Epidermal melanocyte (primary cell): ENCODE measurements around the gene MPV17L2.
A peak's percentile ranks its signal among the peaks of the same experiment; 100 is the strongest.
"Not testable (repeated sequence)": the region's sequence is repeated elsewhere in the genome, so short reads cannot be mapped to it uniquely, and the experiment has no call there.

Experiments
- DNase-seq: peaks from one replicate; pipeline ENCODE4 v3.0.0; 2011; ENCODE audit warnings: low spot score; ENCODE audit not compliant: insufficient read length

Gene MPV17L2

DNA sequence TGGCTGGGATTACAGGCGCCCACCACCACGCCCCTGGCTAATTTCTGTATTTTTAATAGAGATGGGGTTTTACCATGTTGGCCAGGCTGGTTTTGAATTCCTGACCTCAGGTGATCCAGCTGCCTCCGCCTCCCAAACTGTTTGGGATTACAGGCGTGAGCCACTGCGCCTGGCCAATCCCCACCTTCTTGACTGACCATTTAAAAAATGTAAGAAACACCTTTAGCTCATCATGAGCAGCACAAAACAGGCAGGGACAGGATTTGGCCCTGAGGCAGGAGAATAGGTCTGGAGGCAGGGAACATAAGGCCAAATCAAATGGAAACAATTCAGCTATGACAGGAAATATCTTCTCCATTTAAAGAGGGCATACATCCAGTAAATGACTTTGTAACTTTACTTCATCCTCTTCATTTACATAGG, 1.4 kb upstream of the MPV17L2 start:
- DNase-seq, result no peak

DNA sequence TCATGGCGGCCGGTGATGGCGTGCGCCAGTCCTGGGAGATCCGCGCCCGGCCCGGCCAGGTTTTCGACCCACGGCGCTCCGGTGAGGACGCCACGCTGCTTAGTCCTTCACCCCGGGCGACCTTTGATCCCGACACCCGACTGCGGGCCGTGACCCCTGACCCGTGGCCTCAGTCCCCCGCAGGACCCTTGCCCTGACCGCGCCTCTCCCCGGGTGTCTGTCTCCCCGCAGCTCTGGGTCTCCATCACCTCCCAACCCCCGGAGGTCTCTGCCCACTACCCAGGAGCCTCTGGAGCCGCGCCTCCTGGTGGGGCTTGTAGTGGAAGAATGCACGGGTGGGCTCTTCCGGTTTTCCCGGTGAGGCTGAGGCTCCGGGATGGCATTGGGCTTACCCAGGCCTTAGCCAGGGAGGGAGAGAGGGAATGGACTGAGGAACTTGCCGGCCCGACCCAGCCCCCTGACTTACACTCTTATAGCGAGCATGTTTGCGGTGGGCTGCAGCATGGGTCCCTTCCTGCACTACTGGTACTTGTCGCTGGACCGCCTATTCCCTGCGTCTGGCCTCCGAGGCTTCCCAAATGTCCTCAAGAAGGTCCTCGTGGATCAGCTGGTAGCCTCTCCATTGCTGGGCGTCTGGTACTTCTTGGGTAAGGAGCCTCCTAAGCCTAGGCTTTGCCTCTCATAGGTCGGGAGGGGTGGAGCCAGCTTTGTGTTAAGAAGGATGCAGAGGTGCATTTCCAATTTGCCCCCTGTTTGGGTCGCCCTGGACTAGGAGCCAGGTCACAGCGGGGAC, 566 bp downstream of the MPV17L2 start:
- no peak for DNase-seq

DNA sequence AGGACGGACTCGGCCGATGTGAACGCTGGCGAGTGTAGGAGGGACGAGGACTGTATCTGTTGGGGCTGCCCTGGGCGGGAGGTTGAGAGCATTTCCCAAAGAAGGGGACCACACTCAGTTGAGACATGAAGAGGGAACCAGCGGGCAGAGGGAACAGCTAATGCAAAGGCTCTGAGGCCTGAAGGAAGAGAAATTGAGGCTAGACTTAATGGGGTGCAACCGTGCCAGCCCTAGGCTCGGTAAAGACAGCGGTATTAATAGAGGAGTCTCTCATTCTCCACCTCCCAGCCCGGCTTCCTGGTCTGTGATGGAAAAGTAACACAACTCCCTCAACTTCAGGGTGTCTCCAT, 1.1 kb downstream of the MPV17L2 start:
- no peak for DNase-seq

DNA sequence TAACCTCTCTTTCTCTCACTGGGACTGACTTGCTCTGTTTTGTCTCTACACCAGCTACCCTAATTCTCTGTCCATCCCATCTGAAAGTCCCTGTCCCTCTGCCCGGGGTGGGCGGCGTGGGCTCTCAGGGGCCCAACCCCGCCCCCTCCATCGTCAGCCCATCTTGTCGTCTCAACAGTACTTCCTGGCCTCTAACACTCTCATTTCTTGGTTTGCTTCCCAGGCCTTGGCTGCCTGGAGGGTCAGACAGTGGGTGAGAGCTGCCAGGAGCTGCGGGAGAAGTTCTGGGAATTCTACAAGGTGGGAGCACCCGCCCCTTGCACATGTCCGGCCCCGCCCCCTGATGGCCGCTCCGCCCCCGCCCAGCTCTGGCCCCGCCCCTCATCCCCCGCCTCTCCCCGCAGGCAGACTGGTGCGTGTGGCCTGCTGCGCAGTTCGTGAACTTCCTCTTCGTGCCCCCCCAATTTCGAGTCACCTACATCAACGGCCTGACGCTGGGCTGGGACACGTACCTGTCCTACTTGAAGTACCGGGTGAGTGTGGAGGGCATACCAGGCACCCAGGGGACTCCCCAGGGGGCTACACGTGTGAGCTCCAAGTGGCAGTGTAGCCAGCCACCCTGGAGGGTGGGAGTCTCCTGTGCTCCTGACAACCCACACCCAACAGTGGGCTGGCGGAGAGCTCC, 1.7 kb downstream of the MPV17L2 start:
- DNase-seq, result no peak

DNA sequence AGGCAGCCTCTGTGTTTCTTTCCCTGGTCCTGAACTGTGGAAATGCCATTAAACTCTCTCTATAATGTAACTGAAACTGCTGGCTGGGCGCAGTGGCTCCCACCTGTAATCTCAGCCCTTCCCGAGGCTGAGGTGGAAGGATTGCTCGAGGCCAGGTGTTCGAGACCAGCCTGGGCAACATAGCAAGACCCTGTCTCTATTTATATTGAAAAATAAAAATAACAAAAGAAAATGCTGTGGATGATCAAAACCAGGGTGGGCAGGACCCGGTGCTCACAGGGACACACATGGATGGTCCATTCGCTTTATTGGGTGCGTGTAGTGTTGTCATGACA, 3.5 kb downstream of the MPV17L2 start:
- DNase-seq, result no peak

DNA sequence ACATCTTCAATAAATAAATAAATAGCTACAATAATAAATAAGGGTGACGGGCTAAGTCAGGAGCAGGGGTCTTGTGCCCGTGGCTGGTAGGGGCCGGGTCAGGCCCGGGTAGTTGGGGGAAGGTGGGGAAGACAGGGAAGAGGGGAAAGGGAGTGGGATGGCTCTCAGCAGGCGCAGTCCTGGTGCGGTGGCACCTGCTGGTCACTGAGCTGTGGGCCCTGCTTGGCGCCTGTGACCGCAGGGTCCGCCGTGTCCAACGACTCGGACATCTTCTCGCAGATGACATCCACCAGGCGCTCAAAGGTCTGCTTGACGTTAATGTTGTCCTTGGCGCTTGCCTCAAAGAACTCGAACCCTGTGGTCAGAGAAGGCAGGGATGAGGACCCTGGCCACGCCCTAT, 4.3 kb downstream of the MPV17L2 start:
- DNase-seq, result no peak

DNA sequence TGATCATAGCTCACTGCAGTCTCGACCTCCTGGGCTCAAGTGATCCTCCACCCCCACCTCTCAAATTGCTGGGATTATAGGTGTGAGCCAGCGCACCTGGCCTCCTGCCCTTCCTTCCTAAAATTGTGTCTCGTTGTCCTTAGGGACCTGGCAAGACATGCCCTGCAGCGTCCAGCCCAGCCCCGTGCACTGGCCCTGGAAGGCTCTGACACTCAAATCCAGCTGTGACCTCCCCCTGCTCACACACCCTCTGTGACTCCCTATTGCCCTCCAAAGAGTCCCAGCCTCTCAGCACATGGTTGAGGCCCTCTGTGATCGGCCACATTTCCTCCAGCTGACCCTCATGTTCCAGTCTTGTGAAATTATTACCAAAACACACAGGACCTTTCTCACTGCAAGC, 4.9 kb downstream of the MPV17L2 start:
- no peak for DNase-seq

DNA sequence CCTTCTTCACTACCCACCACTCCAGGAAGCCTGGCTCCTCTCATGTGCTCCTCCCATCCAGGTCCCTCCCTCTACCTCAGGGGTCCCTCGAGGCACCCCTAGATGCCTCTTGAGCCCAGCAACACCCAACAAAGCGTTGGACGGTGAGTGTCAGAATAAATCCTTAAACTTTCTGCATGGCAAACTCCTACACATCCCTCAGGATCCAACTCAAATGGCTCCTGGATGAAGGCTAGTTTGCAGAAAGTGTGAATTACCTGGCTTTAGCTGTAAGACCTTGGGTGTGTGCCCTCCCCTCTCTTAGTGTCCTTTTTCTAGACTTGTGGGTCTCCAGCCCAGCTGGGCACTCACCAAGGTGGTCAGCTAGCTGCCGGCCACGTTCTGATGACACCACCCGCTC, 5.4 kb downstream of the MPV17L2 start:
- no peak for DNase-seq

DNA sequence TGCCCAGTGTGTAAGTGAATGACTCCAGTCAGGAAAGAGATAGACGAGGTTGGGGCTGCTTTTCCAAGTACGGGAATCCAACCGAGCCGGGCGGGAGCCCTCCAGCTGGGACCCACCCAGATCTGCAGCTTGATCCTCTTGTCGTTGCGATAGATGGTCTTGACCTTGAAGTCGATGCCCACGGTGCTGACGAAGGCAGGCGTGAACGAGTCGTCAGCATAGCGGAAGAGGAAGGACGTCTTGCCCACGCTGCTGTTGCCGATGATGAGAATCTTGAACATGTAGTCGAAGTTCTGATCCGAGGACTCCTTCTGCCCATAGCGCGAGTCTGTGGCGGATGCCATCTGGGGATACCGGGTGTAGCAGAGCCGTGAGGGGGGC, 9.4 kb downstream of the MPV17L2 start:
- no peak for DNase-seq

DNA sequence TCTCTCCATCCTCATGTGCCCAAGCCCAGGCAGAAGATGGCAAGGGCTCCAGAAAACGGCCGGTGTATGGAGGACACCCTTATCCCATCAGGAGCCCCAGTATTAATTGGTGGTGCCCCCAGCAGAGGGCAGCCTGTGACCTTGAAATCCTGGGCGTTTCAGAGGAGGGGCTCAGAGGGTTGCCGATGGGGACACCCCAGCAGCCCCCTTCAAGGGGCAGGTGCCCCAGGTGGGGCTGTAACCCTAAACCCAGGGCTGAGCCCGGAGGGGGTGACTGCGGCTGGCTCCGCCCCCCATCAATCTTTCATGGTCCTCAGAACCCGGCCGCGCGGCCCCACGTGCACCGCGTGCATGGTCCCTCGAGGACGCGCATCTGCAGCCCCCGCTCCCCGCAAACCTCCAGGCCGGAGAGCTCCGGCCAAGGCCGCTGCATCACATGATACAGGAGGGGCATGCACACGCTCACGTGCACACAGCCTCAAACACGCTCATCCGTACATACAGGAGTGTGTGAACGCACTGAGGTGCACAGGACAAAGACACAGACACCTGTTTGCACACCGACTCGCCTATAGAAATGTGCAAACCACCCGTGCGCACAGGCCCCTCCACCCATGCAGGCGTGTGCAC, 9.9 kb downstream of the MPV17L2 start:
- no peak for DNase-seq

DNA sequence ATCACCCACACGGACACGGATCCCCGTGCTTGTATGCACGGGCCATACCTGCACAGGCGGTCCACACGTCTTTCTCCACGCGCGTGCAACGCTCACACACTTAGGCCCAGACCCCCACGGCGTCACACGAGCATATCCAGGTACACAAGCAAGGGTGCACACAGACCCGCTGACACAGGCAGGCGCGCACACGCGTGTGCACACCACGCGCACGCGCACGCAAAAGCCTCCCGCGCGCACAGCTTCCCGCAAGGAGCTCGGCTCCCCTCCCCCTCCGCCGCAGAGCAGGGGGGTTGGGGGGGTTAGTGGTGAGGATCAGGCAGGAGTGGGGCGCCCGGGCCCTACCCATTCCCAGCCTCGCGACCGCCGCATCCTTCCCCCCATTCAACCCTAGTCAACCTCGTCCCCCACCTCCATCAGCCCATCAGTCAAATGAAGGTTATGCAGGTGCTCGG, 10.4 kb downstream of the MPV17L2 start:
- no peak for DNase-seq

DNA sequence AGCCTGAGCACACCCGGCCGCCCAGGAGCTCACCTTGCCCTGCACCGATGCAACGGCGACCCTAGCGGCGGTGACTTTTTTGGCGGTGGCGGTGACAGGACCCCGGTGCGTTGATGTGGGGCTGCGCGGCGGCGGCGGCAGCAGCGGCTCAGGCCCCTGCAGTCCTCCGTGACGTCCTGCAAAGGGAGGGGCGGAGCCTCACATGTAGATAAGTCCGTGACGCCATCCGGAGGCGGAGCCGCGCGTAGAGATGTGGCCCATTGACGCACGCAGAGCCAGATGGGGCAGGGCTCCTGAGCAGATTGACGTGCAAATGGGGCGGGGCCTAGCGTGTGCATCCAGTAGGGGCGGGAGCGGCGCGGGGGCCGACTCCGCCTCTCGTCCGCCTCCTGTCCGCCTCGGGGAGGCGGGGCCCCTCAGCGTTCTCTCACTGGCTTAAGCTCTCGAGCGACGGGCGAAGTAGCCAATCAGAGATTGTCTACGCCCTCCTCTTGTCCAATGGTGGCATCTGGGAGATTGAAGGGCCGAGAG, 10.9 kb downstream of the MPV17L2 start, which contains the start of gene RAB3A:
RAB3A (minus strand) TSS at position 180 of the 531 bp plus-strand sequence. CDS start 1,302 bp downstream, outside the sequence.
- DNase-seq, result peak; percentile 98

DNA sequence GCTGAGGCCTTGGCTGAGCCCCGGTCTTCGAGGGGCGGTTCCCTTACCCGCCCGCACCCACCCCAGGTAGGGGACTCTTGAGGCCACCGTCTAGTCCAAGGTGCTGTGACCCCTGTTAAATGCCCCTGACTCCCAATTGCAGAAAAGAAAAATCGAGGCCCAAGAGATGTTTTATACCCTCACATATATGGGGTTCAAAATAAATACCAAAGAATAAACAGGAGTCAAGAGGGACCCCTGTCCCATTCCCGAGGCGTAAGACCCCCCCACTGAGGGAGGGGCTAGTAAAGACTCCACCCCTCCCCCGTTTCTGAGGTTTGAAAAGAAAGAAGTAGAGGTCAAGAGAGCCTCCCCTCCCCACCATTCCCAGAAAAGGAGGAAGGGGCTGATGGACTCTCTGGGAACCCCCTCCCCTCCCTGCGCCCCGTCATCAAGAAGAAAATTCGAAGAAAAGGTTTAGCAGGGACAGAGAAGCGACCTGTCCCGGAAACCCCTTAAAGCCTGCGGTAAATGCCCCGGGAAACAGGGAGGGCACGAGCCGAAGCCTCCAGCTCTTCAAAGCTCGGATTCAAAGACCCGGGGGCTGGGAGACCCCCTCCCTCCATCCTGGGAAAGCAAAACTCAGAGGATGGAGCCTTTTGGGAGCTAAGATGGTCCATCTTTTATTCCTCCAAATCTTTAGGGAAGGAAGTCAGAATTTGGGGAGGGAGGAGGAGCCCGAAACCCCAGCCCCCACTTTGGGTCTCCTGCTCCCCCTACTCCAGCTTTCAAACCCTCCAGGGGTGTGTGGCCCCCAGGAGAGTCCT, 11.6 kb downstream of the MPV17L2 start:
- DNase-seq, result no peak

DNA sequence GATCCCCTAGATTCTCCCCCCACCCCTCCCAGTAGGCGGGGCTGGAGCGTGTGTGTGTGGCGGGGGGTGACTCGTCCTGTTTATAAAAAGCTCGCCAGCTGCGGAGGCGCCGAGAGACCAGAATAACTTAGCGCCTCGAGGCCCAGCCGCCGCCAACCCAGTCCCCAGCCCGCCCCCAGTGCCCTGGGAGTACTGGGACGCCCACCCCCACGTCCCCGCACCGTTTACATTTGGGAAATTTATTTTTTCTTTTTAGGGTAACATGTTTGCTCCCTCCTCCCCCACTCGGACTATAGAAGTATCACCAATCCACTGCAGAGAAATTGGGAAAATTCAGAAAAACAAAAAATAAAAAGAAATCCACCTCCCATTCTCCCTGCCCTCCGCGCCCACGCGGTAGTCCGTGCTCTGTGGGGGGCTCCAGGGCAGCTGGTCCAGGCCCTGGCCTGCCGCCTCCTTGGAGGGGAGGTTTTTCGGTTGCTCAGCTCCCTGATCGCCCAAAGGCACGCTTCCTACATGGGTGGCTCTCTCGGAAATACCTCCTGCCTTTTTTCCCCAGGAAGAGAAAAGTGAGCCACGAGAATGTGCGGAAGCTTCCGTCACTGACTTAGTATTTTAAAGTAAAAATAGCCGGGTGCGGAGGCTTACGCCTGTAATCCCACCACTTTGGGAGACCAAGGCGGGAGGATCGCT, 12.3 kb downstream of the MPV17L2 start:
- DNase-seq, result no peak

DNA sequence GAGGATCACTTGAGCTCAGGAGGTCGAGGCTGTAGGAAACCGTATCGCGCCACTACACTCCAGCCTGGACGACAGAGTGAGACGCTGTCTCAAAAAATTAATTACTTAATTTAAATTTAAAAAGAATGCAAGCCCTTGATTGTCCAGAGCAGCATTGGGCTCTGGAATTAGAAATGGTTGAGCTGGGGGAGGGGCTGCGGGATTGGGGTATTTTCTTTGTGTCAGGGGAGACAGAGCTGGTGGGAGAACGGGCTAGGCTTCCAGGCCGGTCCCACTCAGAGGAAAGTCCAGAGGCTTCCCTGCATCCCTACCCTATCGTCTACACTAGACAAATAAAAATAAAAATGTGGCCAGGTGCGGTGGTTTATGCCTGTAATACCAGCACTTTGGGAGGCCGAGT, 13.0 kb downstream of the MPV17L2 start:
- DNase-seq, result no peak

DNA sequence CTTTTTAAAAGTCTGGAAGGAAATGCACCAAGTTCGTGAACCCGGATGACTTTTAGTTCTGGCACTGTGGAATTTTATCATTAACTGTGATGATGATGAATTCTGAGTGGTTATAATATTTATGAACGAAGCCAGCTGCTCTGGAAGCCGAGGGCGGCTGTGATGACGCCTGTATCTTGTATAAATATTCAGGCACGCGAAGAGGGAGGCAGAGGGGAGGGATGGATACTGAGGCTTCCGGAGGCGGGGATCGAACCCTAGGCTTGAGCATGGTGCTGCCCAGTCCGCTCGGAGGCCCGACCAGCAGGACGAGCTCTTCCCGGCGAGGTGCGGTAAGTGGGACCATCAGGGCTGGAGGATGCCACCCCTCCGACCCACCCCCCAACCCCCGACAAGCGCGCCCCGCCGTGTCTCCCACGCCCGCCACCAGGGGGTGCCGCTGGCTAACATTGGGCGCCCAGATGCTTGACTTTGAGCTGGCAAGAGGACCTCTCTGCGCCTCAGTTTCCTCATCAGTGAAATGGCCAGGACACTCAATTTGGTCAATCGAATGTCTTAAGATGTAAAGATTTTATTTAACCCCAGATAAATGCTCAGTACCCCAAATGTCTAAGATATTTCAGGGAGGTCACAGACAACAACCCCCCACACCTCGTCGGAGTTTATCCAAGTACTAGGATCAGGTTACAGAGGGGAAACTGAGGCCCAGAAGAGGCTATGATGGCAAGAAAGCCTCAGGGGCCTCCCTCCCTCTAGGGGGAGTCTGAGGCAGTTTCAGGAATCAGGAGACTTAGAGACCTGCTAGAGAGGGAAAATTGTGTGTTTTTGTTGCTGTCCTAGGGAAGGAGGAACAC, 15.3 kb downstream of the MPV17L2 start:
- no peak for DNase-seq

DNA sequence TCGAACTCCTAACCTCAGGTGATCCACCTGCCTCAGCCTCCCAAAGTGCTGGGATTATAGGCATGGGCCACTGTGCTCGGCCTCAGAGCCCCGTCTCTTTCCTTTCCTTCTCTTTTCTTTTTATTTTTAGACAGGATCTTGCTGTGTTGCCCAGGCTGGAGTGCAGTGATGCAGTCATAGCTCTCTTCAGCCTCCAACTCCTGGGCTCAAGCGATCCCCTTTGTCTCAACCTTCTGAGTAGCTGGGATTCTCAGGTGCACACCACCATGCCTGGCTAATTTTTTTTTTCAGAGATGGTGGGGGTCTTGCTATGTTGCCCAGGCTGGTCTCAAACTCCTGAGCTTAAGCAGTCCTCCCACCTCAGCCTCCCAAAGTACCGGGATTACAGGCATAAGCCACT, 16.9 kb downstream of the MPV17L2 start:
- DNase-seq, result not testable (repeated sequence)

DNA sequence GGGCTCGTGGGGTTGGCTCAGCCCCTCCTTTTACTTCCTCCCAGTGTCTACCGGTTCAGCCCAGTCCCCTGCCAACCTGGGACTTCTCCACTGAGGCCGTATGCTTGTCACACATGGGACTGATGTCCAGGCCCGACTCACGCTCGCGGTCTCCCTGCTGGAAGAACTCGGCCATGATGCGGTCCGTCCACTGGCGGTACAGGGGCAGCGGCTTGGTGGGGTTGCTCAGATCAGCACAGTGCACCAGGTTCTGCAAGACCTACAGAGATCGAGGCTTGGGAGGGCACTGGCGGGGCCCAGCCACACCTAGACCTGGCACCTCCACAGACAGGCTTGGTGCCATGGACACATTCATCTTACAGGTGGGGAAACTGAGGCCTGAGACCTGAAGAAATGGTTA, 18.7 kb downstream of the MPV17L2 start:
- no peak for DNase-seq

DNA sequence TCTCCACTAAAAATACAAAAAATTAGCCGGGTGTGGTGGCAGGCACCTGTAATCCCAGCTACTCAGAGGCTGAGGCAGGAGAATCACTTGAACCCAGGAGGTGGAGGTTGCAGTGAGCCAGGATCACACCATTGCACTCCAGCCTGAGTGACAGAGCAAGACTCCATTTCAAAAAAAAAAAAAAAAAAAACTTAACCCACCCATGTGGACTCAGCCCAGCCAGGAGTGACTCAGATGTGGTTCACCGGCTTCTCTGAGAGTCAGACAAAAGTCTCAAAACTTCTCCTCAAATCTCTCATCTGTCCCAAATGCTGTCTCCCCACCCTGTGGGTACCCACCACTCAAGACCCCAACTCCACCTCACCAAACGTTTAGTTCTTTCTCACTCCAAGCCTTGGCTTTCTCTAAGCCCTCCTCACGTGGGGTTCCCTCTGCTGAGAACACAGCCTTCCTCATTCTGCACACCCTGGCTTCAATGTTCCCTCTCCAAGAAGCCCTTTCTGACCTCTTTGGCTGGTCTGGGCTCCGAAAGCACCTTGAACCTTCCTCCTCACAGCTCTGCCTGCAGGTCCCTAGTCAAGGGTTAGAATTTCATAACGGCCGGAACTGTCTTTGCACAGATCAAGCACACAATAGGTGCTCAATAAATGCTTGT, 21.9 kb downstream of the MPV17L2 start:
- DNase-seq, result no peak
